DOHH2 (cell line): Measurements from ENCODE around the gene LZTR1.

Experiments
- H3F3A ChIP-seq: fragments of 200-600 bp; sonication (generic), shearing (Covaris generic); 2 replicates; pipeline ENCODE4 v1.6.0; 2016; ENCODE audit warnings: antibody characterized with exemption, mild to moderate bottlenecking; ENCODE audit not compliant: control insufficient read depth, insufficient read depth
- H3K27ac ChIP-seq: fragments of 200-600 bp; sonication (generic); 2 replicates; pipeline ENCODE4 v1.5.1; 2014; ENCODE audit warnings: low read depth, mild to moderate bottlenecking, low read length, moderate library complexity
- H3K27me3 ChIP-seq: fragments of 200-600 bp; sonication (generic); 2 replicates; pipeline ENCODE4 v1.6.1; 2014; ENCODE audit warnings: mild to moderate bottlenecking, low read length, mixed read lengths; ENCODE audit not compliant: control insufficient read depth
- H3K36me3 ChIP-seq: fragments of 200-600 bp; sonication (generic); 2 replicates; pipeline ENCODE4 v1.6.1; 2014; ENCODE audit warnings: mild to moderate bottlenecking, low read length, moderate library complexity, mixed read lengths; ENCODE audit not compliant: control insufficient read depth
- H3K4me1 ChIP-seq: fragments of 200-600 bp; sonication (generic); 2 replicates; pipeline ENCODE4 v1.6.1; 2014; ENCODE audit warnings: mild to moderate bottlenecking, low read length, mixed read lengths; ENCODE audit not compliant: control insufficient read depth
- H3K4me2 ChIP-seq: fragments of 200-600 bp; sonication (generic); 2 replicates; pipeline ENCODE4 v1.6.0; 2014; ENCODE audit warnings: mild to moderate bottlenecking, low read length, moderate library complexity
- H3K4me3 ChIP-seq: fragments of 200-600 bp; sonication (generic); 2 replicates; pipeline ENCODE4 v1.5.1; 2014; ENCODE audit warnings: mild to moderate bottlenecking, low read length, mixed read lengths
- H3K79me2 ChIP-seq: fragments of 200-600 bp; sonication (generic); 2 replicates; pipeline ENCODE4 v1.6.1; 2014; ENCODE audit warnings: mild to moderate bottlenecking, low read length, mixed read lengths; ENCODE audit not compliant: control insufficient read depth
- H3K9me2 ChIP-seq: fragments of 200-600 bp; sonication (generic); replicated peaks from 2 replicates; pipeline ENCODE4 v1.6.1; 2014; ENCODE audit warnings: mild to moderate bottlenecking, low read length, mixed read lengths; ENCODE audit not compliant: control insufficient read depth
- H3K9me3 ChIP-seq: fragments of 200-600 bp; sonication (generic); 2 replicates; pipeline ENCODE4 v1.6.1; 2014; ENCODE audit warnings: antibody characterized with exemption, low read length, mixed read lengths; ENCODE audit not compliant: control insufficient read depth, insufficient read depth
- H4K20me1 ChIP-seq: fragments of 200-600 bp; sonication (generic); 2 replicates; pipeline ENCODE4 v1.6.0; 2014; ENCODE audit warnings: low read depth, mild to moderate bottlenecking, antibody characterized with exemption, low read length, moderate library complexity; ENCODE audit not compliant: control insufficient read depth, insufficient read depth
- EZH2phosphoT487 ChIP-seq: fragments of 200-600 bp; sonication (generic); IDR thresholded peaks from 2 replicates; pipeline ENCODE4 v1.6.1; 2017; ENCODE audit warnings: borderline replicate concordance, mild to moderate bottlenecking, antibody characterized with exemption, low read length, moderate library complexity, mixed read lengths
- TF ChIP-seq, protein P1 (sequence below): fragments of 200-600 bp; sonication (generic); IDR thresholded peaks from one replicate; pipeline ENCODE4 v1.5.1; 2014; ENCODE audit warnings: antibody characterized with exemption, mild to moderate bottlenecking, low read depth, low read length; ENCODE audit not compliant: poor library complexity, severe bottlenecking

Gene LZTR1

DNA sequence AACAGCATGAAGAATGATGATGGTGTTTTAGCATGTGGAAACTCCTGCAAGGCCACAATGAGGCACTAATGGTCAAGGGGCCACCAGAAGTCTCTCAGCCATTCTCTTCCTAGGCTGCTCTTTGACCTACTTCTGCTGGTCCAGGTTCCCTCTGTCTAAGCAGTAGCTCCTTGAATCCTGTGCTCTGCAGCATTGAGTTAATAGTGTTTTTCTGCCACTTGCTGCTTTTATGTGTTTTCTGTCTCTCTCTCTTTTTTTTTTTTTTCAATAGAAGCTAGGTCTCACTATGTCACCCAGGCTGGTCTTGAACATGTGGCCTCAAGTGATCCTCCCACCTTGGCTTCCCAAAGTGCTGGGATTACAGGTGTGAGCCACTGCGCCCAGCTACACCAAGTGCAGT, 35.1 kb upstream of the LZTR1 start:
- Histone ChIP-seq H3K27ac (no peak overlapping the region), H3K4me1 (peaks cover 8% of the 10 kb centered on the region), H3K9me2 (no peaks in the 10 kb centered on the region), H3K36me3 (peaks cover 66% of the 10 kb centered on the region), H3K4me2 (no peak overlapping the region), H3F3A (no peaks in the 10 kb centered on the region), H3K4me3 (no peak overlapping the region), H3K9me3 (no peaks in the 10 kb centered on the region), H3K27me3 (no peaks in the 10 kb centered on the region), H3K79me2 (peaks cover 95% of the 10 kb centered on the region), H4K20me1 (peaks cover 29% of the 10 kb centered on the region)
- TF ChIP-seq, protein P1, sequence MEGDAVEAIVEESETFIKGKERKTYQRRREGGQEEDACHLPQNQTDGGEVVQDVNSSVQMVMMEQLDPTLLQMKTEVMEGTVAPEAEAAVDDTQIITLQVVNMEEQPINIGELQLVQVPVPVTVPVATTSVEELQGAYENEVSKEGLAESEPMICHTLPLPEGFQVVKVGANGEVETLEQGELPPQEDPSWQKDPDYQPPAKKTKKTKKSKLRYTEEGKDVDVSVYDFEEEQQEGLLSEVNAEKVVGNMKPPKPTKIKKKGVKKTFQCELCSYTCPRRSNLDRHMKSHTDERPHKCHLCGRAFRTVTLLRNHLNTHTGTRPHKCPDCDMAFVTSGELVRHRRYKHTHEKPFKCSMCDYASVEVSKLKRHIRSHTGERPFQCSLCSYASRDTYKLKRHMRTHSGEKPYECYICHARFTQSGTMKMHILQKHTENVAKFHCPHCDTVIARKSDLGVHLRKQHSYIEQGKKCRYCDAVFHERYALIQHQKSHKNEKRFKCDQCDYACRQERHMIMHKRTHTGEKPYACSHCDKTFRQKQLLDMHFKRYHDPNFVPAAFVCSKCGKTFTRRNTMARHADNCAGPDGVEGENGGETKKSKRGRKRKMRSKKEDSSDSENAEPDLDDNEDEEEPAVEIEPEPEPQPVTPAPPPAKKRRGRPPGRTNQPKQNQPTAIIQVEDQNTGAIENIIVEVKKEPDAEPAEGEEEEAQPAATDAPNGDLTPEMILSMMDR = no peak
- no peak for TF ChIP-seq EZH2phosphoT487

- Histone ChIP-seq H3K79me2 (peaks cover 81% of the 10 kb centered on the region), H3K36me3 (peaks cover 71% of the 10 kb centered on the region), H3K4me1 (no peaks in the 10 kb centered on the region), H3K27me3 (no peaks in the 10 kb centered on the region), H3K27ac (no peak overlapping the region), H4K20me1 (peaks cover 16% of the 10 kb centered on the region), H3F3A (no peaks in the 10 kb centered on the region), H3K9me2 (no peaks in the 10 kb centered on the region), H3K9me3 (no peaks in the 10 kb centered on the region), H3K4me2 (no peak overlapping the region), H3K4me3 (no peak overlapping the region)
- TF ChIP-seq, protein P1 = no peak
- TF ChIP-seq EZH2phosphoT487 = no peak
These were observed 33.6 kb upstream of the LZTR1 start for GRCh38 chr22:20948450-20948849.

DNA sequence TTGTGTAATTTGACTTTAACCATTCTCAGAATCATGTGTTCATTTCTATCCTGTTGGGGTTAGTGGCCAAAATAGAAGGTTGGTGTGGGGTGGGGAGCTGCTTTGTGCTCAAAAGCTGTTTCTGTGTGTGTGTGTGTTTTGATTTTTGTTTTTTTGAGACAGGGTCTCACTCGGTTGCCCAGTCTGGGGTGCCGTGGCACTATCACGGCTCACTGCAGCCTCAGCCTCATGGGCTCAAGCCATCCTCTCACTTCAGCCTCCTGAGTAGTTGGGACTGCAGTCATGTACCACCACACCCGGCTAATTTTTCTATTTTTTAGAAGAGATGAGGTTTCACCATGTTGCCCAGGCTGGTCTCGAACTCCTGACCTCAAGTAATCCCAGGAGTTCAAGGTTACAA, 33.1 kb upstream of the LZTR1 start:
- no peaks in the 10 kb centered on the region for H3K9me2 ChIP-seq
- H3K79me2 ChIP-seq = peaks cover 75% of the 10 kb centered on the region
- no peaks in the 10 kb centered on the region for H3K9me3 ChIP-seq
- H3K27ac ChIP-seq = no peak overlapping the region
- H3K27me3 ChIP-seq = no peaks in the 10 kb centered on the region
- H3K36me3 ChIP-seq = peaks cover 73% of the 10 kb centered on the region
- no peak for TF ChIP-seq EZH2phosphoT487
- TF ChIP-seq, protein P1 = no peak
- H4K20me1 ChIP-seq = peaks cover 11% of the 10 kb centered on the region
- no peak overlapping the region for H3K4me2 ChIP-seq
- H3K4me1 ChIP-seq = no peaks in the 10 kb centered on the region
- no peaks in the 10 kb centered on the region for H3F3A ChIP-seq
- no peak overlapping the region for H3K4me3 ChIP-seq
